Adrenal gland (tissue), 5 donors: ENCODE results near the gene MARVELD2.

ENCODE experiments used
- POLR2A ChIP-seq, 2 donors: fragments of 450-650 bp; IDR thresholded peaks; one replicate each; pipeline ENCODE4 v1.6.1; 2017; ENCODE audit warnings: antibody characterized with exemption in 2 of 2, mild to moderate bottlenecking in 2 of 2, moderate library complexity in 1 of 2
- TF ChIP-seq, protein P1 (sequence below), 6 experiments: fragments of 450-650 bp in 4 of 6; fragments of 200-600 bp in 2 of 6; sonication (generic) in 1 of 6; IDR thresholded peaks; 1 replicate in 5 of 6; 2 replicates in 1 of 6; pipeline versions ENCODE4 v1.5.1 to v1.8.0; 2016 to 2021; ENCODE audit warnings: antibody characterized with exemption in 6 of 6, mild to moderate bottlenecking in 2 of 6, moderate library complexity in 1 of 6
- donor health status: DM: no; HTN: no; CAD: no.

DNA sequence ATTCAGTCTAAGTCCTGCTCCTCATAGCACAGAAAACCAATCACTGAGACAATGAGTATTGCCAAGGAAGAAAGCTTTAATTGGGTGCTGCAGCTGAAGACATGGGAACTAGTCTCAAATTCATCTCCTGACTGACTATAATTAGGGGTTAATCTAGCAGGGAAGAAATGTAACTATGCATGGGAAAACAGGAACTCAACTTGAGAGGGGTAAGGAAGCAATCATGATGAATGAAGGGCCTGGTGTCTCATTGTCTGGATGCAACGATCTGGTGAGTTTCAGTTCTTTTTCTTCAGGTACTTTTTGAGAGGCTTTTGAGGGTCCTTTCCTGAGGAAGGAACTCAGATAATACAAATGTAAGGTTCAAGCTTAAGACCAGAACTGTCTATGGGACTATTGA lies 53.7 kb downstream of the MARVELD2 start:
- no peak for TF ChIP-seq POLR2A (IDR thresholded peaks at IDR 0.05)
- TF ChIP-seq, protein P1, sequence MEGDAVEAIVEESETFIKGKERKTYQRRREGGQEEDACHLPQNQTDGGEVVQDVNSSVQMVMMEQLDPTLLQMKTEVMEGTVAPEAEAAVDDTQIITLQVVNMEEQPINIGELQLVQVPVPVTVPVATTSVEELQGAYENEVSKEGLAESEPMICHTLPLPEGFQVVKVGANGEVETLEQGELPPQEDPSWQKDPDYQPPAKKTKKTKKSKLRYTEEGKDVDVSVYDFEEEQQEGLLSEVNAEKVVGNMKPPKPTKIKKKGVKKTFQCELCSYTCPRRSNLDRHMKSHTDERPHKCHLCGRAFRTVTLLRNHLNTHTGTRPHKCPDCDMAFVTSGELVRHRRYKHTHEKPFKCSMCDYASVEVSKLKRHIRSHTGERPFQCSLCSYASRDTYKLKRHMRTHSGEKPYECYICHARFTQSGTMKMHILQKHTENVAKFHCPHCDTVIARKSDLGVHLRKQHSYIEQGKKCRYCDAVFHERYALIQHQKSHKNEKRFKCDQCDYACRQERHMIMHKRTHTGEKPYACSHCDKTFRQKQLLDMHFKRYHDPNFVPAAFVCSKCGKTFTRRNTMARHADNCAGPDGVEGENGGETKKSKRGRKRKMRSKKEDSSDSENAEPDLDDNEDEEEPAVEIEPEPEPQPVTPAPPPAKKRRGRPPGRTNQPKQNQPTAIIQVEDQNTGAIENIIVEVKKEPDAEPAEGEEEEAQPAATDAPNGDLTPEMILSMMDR (IDR thresholded peaks at IDR 0.05): no peak
